ENCODE measurements around the gene SIL1.

Gene SIL1

GRCh38 chr5:139188558-139189270 lies 9.5 kb downstream of the SIL1 start:
- Histone ChIP-seq H3K4me3 (ENCODE audit: low read depth, low read length) (no peak overlapping the region), H3K36me3 (peaks cover 25% of the 10 kb centered on the region), H3K27me3 (ENCODE audit: insufficient read depth, low read depth, severe bottlenecking) (no peaks in the 10 kb centered on the region), H3K9me3 (ENCODE audit: severe bottlenecking) (no peaks in the 10 kb centered on the region), H3K27ac (no peak overlapping the region)
- DNase-seq: no peak
- TF ChIP-seq CTCF (IDR thresholded peaks at IDR 0.05; ENCODE audit: low read depth, low read length): no peak

GRCh38 chr5:139186752-139187326 lies 11.3 kb downstream of the SIL1 start:
- H3K4me3 ChIP-seq (ENCODE audit: low read depth, low read length): no peak overlapping the region

GRCh38 chr5:139186261-139186660 lies 11.9 kb downstream of the SIL1 start:
- no peak for TF ChIP-seq CTCF (IDR thresholded peaks at IDR 0.05; ENCODE audit: low read depth, low read length)

More at GRCh38 chr5:139186752-139187326, 11.3 kb downstream of the SIL1 start:
- no peak for DNase-seq
- Histone ChIP-seq H3K27me3 (ENCODE audit: insufficient read depth, low read depth, severe bottlenecking) (no peaks in the 10 kb centered on the region), H3K9me3 (ENCODE audit: severe bottlenecking) (no peaks in the 10 kb centered on the region), H3K27ac (no peak overlapping the region), H3K36me3 (peaks cover 18% of the 10 kb centered on the region)
- no peak for TF ChIP-seq CTCF (IDR thresholded peaks at IDR 0.05; ENCODE audit: low read depth, low read length)

GRCh38 chr5:139185589-139185988 lies 12.6 kb downstream of the SIL1 start:
- Histone ChIP-seq H3K4me3 (ENCODE audit: low read depth, low read length) (no peak overlapping the region), H3K9me3 (ENCODE audit: severe bottlenecking) (no peaks in the 10 kb centered on the region), H3K27me3 (ENCODE audit: insufficient read depth, low read depth, severe bottlenecking) (no peaks in the 10 kb centered on the region), H3K36me3 (peaks cover 15% of the 10 kb centered on the region), H3K27ac (no peak overlapping the region)
- DNase-seq: no peak
- TF ChIP-seq CTCF (IDR thresholded peaks at IDR 0.05; ENCODE audit: low read depth, low read length): no peak

More at GRCh38 chr5:139186261-139186660, 11.9 kb downstream of the SIL1 start:
- Histone ChIP-seq H3K4me3 (ENCODE audit: low read depth, low read length) (no peak overlapping the region), H3K36me3 (peaks cover 18% of the 10 kb centered on the region), H3K9me3 (ENCODE audit: severe bottlenecking) (no peaks in the 10 kb centered on the region), H3K27me3 (ENCODE audit: insufficient read depth, low read depth, severe bottlenecking) (no peaks in the 10 kb centered on the region), H3K27ac (no peak overlapping the region)
- no peak for DNase-seq

- no peak overlapping the region for H3K27ac ChIP-seq
- H3K27me3 ChIP-seq (ENCODE audit: insufficient read depth, low read depth, severe bottlenecking): no peaks in the 10 kb centered on the region
- no peak for DNase-seq
- no peaks in the 10 kb centered on the region for H3K9me3 ChIP-seq (ENCODE audit: severe bottlenecking)
- no peak for TF ChIP-seq CTCF (IDR thresholded peaks at IDR 0.05; ENCODE audit: low read depth, low read length)
- peaks cover 4% of the 10 kb centered on the region; the same call in 1 of the 2 replicates for H3K36me3 ChIP-seq
- no peak overlapping the region for H3K4me3 ChIP-seq (ENCODE audit: low read depth, low read length)
Observed at GRCh38 chr5:139183502-139183901, 14.7 kb downstream of the SIL1 start.
